ENCODE measurements around the gene GALNTL6. TPM values are rescaled to one million over a fixed set of nuclear protein-coding genes. Genes with fewer than 3 reads are reported as not detected.

The GALNTL6 gene
- total RNA-seq, 1 experiment from 2014 or later = not detected

- peak; percentile 26 for DNase-seq
- Histone ChIP-seq H3T11ph (ENCODE audit: low read length) (no peak overlapping the region), H3K14ac (ENCODE audit: insufficient read depth, low read length) (no peak overlapping the region), H3K27me3 (ENCODE audit: insufficient read depth, low read length) (no peaks in the 10 kb centered on the region), H4K20me1 (ENCODE audit: control insufficient read depth, insufficient read depth, insufficient read length) (no peaks in the 10 kb centered on the region), H2AFZ (ENCODE audit: low read length) (no peak overlapping the region), H3K9me3 (ENCODE audit: control insufficient read depth, low read depth, low read length) (no peaks in the 10 kb centered on the region), H2AK5ac (ENCODE audit: insufficient read length, low read length) (no peak overlapping the region), H3K27ac (ENCODE audit: insufficient read length, low read depth, low read length) (no peak overlapping the region), H2BK20ac (ENCODE audit: low read depth, low read length, poor library complexity, severe bottlenecking) (no peak overlapping the region), H2BK15ac (ENCODE audit: low read depth, low read length) (no peak overlapping the region), H3K4me1 (ENCODE audit: insufficient read depth, low read length) (peaks cover 7% of the 10 kb centered on the region; the same call in 1 of the 2 replicates), H2BK5ac (ENCODE audit: insufficient read length, low read length) (no peak overlapping the region), H3K23ac (ENCODE audit: insufficient read length, low read depth, low read length) (no peak overlapping the region), H2BK12ac (ENCODE audit: insufficient read length, low read depth, low read length) (no peak overlapping the region), H4K91ac (ENCODE audit: insufficient read length, low read depth, low read length) (no peak overlapping the region), H3K79me2 (ENCODE audit: insufficient read depth, low read length) (no peaks in the 10 kb centered on the region), H3K18ac (ENCODE audit: insufficient read length, low read depth, low read length) (peak overlapping the region; percentile 40), H3K23me2 (ENCODE audit: insufficient read length, low read depth, low read length, poor library complexity, severe bottlenecking) (no peaks in the 10 kb centered on the region), H3K4me2 (ENCODE audit: insufficient read depth, insufficient read length, low read length) (no peak overlapping the region), H3K9ac (ENCODE audit: extremely low read depth, insufficient read length, low read length) (no peak overlapping the region), H2BK120ac (ENCODE audit: low read depth, low read length, poor library complexity, severe bottlenecking) (no peak overlapping the region), H3K4ac (ENCODE audit: low read depth, low read length) (no peak overlapping the region), H3K79me1 (ENCODE audit: insufficient read depth, low read depth, low read length, poor library complexity, severe bottlenecking) (no peaks in the 10 kb centered on the region), H3K56ac (ENCODE audit: insufficient read length, low read depth, low read length) (no peak overlapping the region), H4K5ac (ENCODE audit: insufficient read length, low read depth, low read length) (no peak overlapping the region), H4K8ac (replicated peaks; ENCODE audit: insufficient read length, low read depth, low read length) (no peak overlapping the region)
- TF ChIP-seq, protein P1, sequence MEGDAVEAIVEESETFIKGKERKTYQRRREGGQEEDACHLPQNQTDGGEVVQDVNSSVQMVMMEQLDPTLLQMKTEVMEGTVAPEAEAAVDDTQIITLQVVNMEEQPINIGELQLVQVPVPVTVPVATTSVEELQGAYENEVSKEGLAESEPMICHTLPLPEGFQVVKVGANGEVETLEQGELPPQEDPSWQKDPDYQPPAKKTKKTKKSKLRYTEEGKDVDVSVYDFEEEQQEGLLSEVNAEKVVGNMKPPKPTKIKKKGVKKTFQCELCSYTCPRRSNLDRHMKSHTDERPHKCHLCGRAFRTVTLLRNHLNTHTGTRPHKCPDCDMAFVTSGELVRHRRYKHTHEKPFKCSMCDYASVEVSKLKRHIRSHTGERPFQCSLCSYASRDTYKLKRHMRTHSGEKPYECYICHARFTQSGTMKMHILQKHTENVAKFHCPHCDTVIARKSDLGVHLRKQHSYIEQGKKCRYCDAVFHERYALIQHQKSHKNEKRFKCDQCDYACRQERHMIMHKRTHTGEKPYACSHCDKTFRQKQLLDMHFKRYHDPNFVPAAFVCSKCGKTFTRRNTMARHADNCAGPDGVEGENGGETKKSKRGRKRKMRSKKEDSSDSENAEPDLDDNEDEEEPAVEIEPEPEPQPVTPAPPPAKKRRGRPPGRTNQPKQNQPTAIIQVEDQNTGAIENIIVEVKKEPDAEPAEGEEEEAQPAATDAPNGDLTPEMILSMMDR (conservative IDR thresholded peaks at IDR 0.05) = no peak
- H3K4me1 Mint-ChIP-seq = peaks cover 21 to 25% of the 10 kb centered on the region in 2 experiments
- no peak overlapping the region for H3K4me3 Mint-ChIP-seq
- H3K27me3 Mint-ChIP-seq (ENCODE audit: low read depth) = peaks cover 6% of the 10 kb centered on the region
- H3K36me3 Mint-ChIP-seq (ENCODE audit: insufficient read depth in 1 of 3, low read depth in 3 of 3) = peaks cover 8 to 27% (median 12%) of the 10 kb centered on the region in 3 experiments
- H3K9me3 Mint-ChIP-seq = peaks cover 16 to 18% of the 10 kb centered on the region in 2 experiments
- WGBS (ENCODE audit: extremely low coverage, insufficient read length, low lambda C conversion rate) = no CpG with 5 or more reads among the region's 5 CpGs
- H3K27ac Mint-ChIP-seq = no peak overlapping the region
These were observed 895.0 kb downstream of the GALNTL6 start for GRCh38 chr4:172708184-172708583.
